GM12878 (cell line): ENCODE data around the gene PHF21B. TPM values are rescaled to one million over a fixed set of nuclear protein-coding genes. Genes with fewer than 3 reads are reported as not detected.

Experiments used
- ATAC-seq: fragments of 200-7000 bp; cut with Tn5 transposase; 3 replicates; pipeline ENCODE4 v1.9.1; 2020; ENCODE audit warnings: mild to moderate bottlenecking, moderate library complexity
- BruUV-seq: library from RNA; stranded (reverse); fragments of 400-500 nt; replicated peaks from 2 replicates; lab custom pipeline; 2021; lab: Mats Ljungman, UMichigan
- CTCF ChIA-PET: fragments of 300-600 bp; sonication (Branson Sonifier 250); formaldehyde crosslinking; extraction: SDS; loops from one replicate; lab custom pipeline; 2021; ENCODE audit warnings: inconsistent platforms; lab: Yijun Ruan, JAX
- POLR2A ChIA-PET: fragments of 350-600 bp; formaldehyde crosslinking; extraction: SDS; loops from one replicate; lab custom pipeline; 2021; ENCODE audit warnings: inconsistent platforms; lab: Charles Lee
- RAD21 ChIA-PET: fragments of 300-600 bp; sonication (Branson Sonifier 250); formaldehyde crosslinking; loops from one replicate; lab custom pipeline; 2023; ENCODE audit warnings: antibody characterized with exemption; ENCODE audit not compliant: unreplicated experiment; lab: Charles Lee
- SMC1A ChIA-PET: fragments of 300-600 bp; sonication (Branson Sonifier 250); formaldehyde crosslinking; loops from one replicate; lab custom pipeline; 2023; ENCODE audit not compliant: unreplicated experiment, uncharacterized antibody; lab: Charles Lee
- DNase-seq: peaks from one replicate; pipeline ENCODE4 v3.0.0-alpha.2; 2011; ENCODE audit warnings: low read depth, low spot score
- FAIRE-seq: peaks from 3 replicates; lab custom pipeline; 2011; peaks lifted over from hg19 to GRCh38; lab: Jason Lieb, UNC
- H2AFZ ChIP-seq: 2 replicates; pipeline ENCODE4 v1.6.0; 2011; ENCODE audit warnings: low read depth, low read length, control low read depth; ENCODE audit not compliant: control insufficient read depth
- H3K27ac ChIP-seq: 2 replicates; pipeline ENCODE4 v1.5.1; 2011; ENCODE audit warnings: control low read depth; ENCODE audit not compliant: control insufficient read depth, insufficient read depth
- H3K27me3 ChIP-seq, 2 experiments: replicated peaks in 1 of 2; 2 replicates each; pipeline versions ENCODE4 v1.6.0 to v1.6.1; 2011; ENCODE audit warnings: low read length in 1 of 2; ENCODE audit not compliant: control insufficient read depth in 2 of 2, insufficient read depth in 2 of 2
- H3K36me3 ChIP-seq, 2 experiments: 2 replicates each; pipeline ENCODE4 v1.5.1; 2011; ENCODE audit warnings: low read length in 1 of 2; ENCODE audit not compliant: control insufficient read depth in 2 of 2, insufficient read depth in 2 of 2
- H3K4me1 ChIP-seq: 2 replicates; pipeline ENCODE4 v1.6.1; 2011; ENCODE audit warnings: mild to moderate bottlenecking, low read length, moderate library complexity, mixed read lengths; ENCODE audit not compliant: control insufficient read depth, insufficient read depth
- H3K4me2 ChIP-seq: 2 replicates; pipeline ENCODE4 v1.6.0; 2011; ENCODE audit warnings: control low read depth; ENCODE audit not compliant: control insufficient read depth, insufficient read depth
- H3K4me3 ChIP-seq: fragments of 200-600 bp; sonication (generic); 2 replicates; pipeline ENCODE4 v1.5.1; 2016
- H3K79me2 ChIP-seq: 2 replicates; pipeline ENCODE4 v1.6.0; 2011; ENCODE audit warnings: low read length; ENCODE audit not compliant: control insufficient read depth, insufficient read depth
- H3K9ac ChIP-seq: 2 replicates; pipeline ENCODE4 v1.8.0; 2011; ENCODE audit warnings: low read length, control low read depth, mixed read lengths; ENCODE audit not compliant: control insufficient read depth, insufficient read depth
- H3K9me3 ChIP-seq: replicated peaks from 3 replicates; pipeline ENCODE4 v1.5.1; 2011; ENCODE audit warnings: mild to moderate bottlenecking, low read length; ENCODE audit not compliant: control insufficient read depth, insufficient read depth
- H4K20me1 ChIP-seq: 2 replicates; pipeline ENCODE4 v1.6.0; 2011; ENCODE audit not compliant: control insufficient read depth, insufficient read depth
- CBFB ChIP-seq: IDR thresholded peaks from 2 replicates; pipeline ENCODE4 v1.6.1; 2016; ENCODE audit warnings: antibody characterized with exemption, low read depth
- CBX3 ChIP-seq: fragments of 200-600 bp; sonication (generic); IDR thresholded peaks from 2 replicates; pipeline ENCODE4 v1.6.1; 2016; ENCODE audit warnings: low read depth, borderline replicate concordance
- CEBPB ChIP-seq, 2 experiments: fragments of 150-350 bp in 1 of 2; IDR thresholded peaks; 2 replicates each; pipeline ENCODE4 v1.6.1; 2012 to 2014; ENCODE audit warnings: low read depth in 2 of 2, low read length in 2 of 2, borderline replicate concordance in 1 of 2, inconsistent platforms in 1 of 2
- E4F1 ChIP-seq: fragments of 450-650 bp; IDR thresholded peaks from 2 replicates; pipeline ENCODE4 v1.6.1; 2018; ENCODE audit warnings: borderline replicate concordance, mild to moderate bottlenecking; ENCODE audit not compliant: partially characterized antibody
- EGR1 ChIP-seq, 2 experiments: IDR thresholded peaks; 1 replicate in 1 of 2; 2 replicates in 1 of 2; pipeline ENCODE4 v1.6.1; 2011 to 2012; ENCODE audit warnings: low read depth in 2 of 2, low read length in 2 of 2, borderline replicate concordance in 1 of 2, mild to moderate bottlenecking in 1 of 2, moderate library complexity in 1 of 2
- ETV6 ChIP-seq, 2 experiments: fragments of 450-650 bp in 1 of 2; IDR thresholded peaks in 1 of 2; conservative IDR thresholded peaks in 1 of 2; 2 replicates each; pipeline ENCODE4 v1.6.1; 2014; ENCODE audit warnings: antibody characterized with exemption in 1 of 2, borderline replicate concordance in 1 of 2, low read depth in 1 of 2, mild to moderate bottlenecking in 1 of 2, moderate library complexity in 1 of 2
- HDAC6 ChIP-seq: fragments of 200-600 bp; sonication (generic); IDR thresholded peaks from one replicate; pipeline ENCODE4 v1.8.0; 2017; ENCODE audit warnings: antibody characterized with exemption; ENCODE audit not compliant: unreplicated experiment
- KLF5 ChIP-seq: fragments of 450-650 bp; IDR thresholded peaks from 2 replicates; pipeline ENCODE4 v1.6.1; 2014; ENCODE audit warnings: mild to moderate bottlenecking; ENCODE audit not compliant: partially characterized antibody
- MTA3 ChIP-seq: IDR thresholded peaks from 2 replicates; pipeline ENCODE4 v1.6.1; 2012; ENCODE audit warnings: low read length, inconsistent platforms, borderline replicate concordance
- MXI1 ChIP-seq: fragments of 150-350 bp; IDR thresholded peaks from 2 replicates; pipeline ENCODE4 v1.6.1; 2011; ENCODE audit warnings: low read depth, mild to moderate bottlenecking, inconsistent platforms, low read length, improper control_type of control experiment
- SREBF1 ChIP-seq: IDR thresholded peaks from 2 replicates; pipeline ENCODE4 v1.6.1; 2012; ENCODE audit warnings: mild to moderate bottlenecking, low read length
- STAT1 ChIP-seq: fragments of 450-650 bp; conservative IDR thresholded peaks from 2 replicates; pipeline ENCODE4 v1.6.1; 2014; ENCODE audit warnings: antibody characterized with exemption, mild to moderate bottlenecking
- ZBED1 ChIP-seq: IDR thresholded peaks from 2 replicates; pipeline ENCODE4 v1.6.1; 2016; ENCODE audit warnings: borderline replicate concordance
- ZBTB11 ChIP-seq: fragments of 450-650 bp; formaldehyde crosslinking; IDR thresholded peaks from 2 replicates; pipeline ENCODE4 v1.5.0; 2022; ENCODE audit warnings: mild to moderate bottlenecking, missing genetic modification characterization
- ZNF687 ChIP-seq: fragments of 450-650 bp; IDR thresholded peaks from 2 replicates; pipeline ENCODE4 v1.6.1; 2017; ENCODE audit warnings: mild to moderate bottlenecking, moderate library complexity
- WGBS: methylation state at CpG from one replicate; pipeline ENCODE4 v1.1.6; 2016; ENCODE audit warnings: low lambda C conversion rate; ENCODE audit not compliant: insufficient replicate concordance, insufficient coverage; ENCODE audit errors: missing lambda C conversion rate; 5-methylcytosine and 5-hydroxymethylcytosine counted together
- in situ Hi-C: fragments of 300-500 bp; cut with MboI; formaldehyde crosslinking; loops from 9 replicates; pipeline ENCODE4 v1.14.3; 2018; ENCODE audit warnings: mixed read lengths
- intact Hi-C: fragments of 100-400 bp; cut with micrococcal nuclease; formaldehyde crosslinking; loops from one replicate; pipeline ENCODE4 v1.14.2; 2022; ENCODE audit not compliant: unreplicated experiment
- polyA plus RNA-seq, 11 experiments: library from polyadenylated mRNA; depleted of rRNA in 4 of 11; unstranded in 6 of 11; stranded (reverse) in 5 of 11; fragments of >200 nt; fragmentation: Nextera tagmentation in 4 of 11; fragmentation: Illumina TruSeq in 1 of 11; extraction: Ambion mirVana in 4 of 11; extraction: Trizol in 1 of 11; gene quantifications; 1 replicate in 1 of 11; 2 replicates in 10 of 11; pipeline versions ENCODE4 v1.2.1 to v1.2.3, GENCODE V29; 2011 to 2016; ENCODE audit warnings: inconsistent platforms in 2 of 11, missing spikeins in 2 of 11, low read depth in 1 of 11
- total RNA-seq, 4 experiments: library from RNA; depleted of rRNA in 3 of 4; stranded (reverse); fragments of >200 nt in 3 of 4; fragmentation: Illumina TruSeq in 1 of 4; extraction: Trizol in 1 of 4; gene quantifications; 2 replicates each; pipeline versions ENCODE4 v1.2.1 to v1.2.3, GENCODE V29; 2013 to 2021

Gene PHF21B
- total and polyA plus RNA-seq, 10 of the 15 experiments (the other 5 are each of a cell fraction or from before 2014, with no cell fraction given) = 0.03 to 0.35 TPM; not detected in 8

- 14% methylated on average over 5 of the region's 6 CpGs for WGBS
- no peak for FAIRE-seq
- intact Hi-C loops (no loop called here), in situ Hi-C loops (no loop called here)
- no peaks in the 10 kb centered on the region for H3K9me3 ChIP-seq
- no peak overlapping the region for H3K4me3 ChIP-seq
- no peak overlapping the region for H3K27ac ChIP-seq
- H3K4me2 ChIP-seq = no peak overlapping the region
- ChIA-PET POLR2A (no interaction called here), CTCF (no interaction called here), RAD21 (no interaction called here), SMC1A (no interaction called here)
- H3K4me1 ChIP-seq = no peaks in the 10 kb centered on the region
- no peak overlapping the region for H3K9ac ChIP-seq
- H2AFZ ChIP-seq = no peak overlapping the region
- ATAC-seq = no peak
- H3K79me2 ChIP-seq = no peaks in the 10 kb centered on the region
- no peaks in the 10 kb centered on the region for H3K36me3 ChIP-seq
- H3K27me3 ChIP-seq = no peaks in the 10 kb centered on the region
- H4K20me1 ChIP-seq = no peaks in the 10 kb centered on the region
- DNase-seq = no peak
- BruUV-seq = no TSS peak
- TF ChIP-seq MXI1 (no peak), ETV6 (conservative IDR thresholded peaks at IDR 0.05 in 1 of 2, IDR thresholded peaks at IDR 0.05 in 1 of 2; ENCODE audit: borderline replicate concordance in 1 of 2, low read depth in 1 of 2) (no peak), ZBTB11 (CRISPR knock-in tag) (no peak), CBFB (no peak), EGR1 (IDR thresholded peaks at IDR 0.05; ENCODE audit: borderline replicate concordance in 1 of 2, low read depth in 2 of 2, low read length in 2 of 2) (no peak), MTA3 (no peak), HDAC6 (no peak), KLF5 (no peak), SREBF1 (no peak), CBX3 (no peak), ZNF687 (no peak), ZBED1 (no peak), CEBPB (IDR thresholded peaks at IDR 0.05; ENCODE audit: borderline replicate concordance in 1 of 2, low read depth in 2 of 2, low read length in 2 of 2) (no peak), STAT1 (no peak), E4F1 (no peak)
Measured at GRCh38 chr22:44965171-44965570, 44.6 kb downstream of the PHF21B start.
